GM13977 (cell line): ENCODE results near the gene MRO.

ENCODE experiments used
- DNase-seq: peaks from one replicate; pipeline ENCODE4 v3.0.0; 2012; ENCODE audit warnings: low spot score
- in situ Hi-C: fragments of 300-500 bp; cut with MboI; formaldehyde crosslinking; loops from one replicate; pipeline ENCODE4 v1.12.0; 2022; ENCODE audit warnings: low sequenced_read_pairs, low pct_unique_long_range_greater_than_20kb, mixed read lengths, inconsistent platforms; ENCODE audit not compliant: unreplicated experiment
- TF ChIP-seq, protein P1 (sequence below): IDR thresholded peaks from 2 replicates; pipeline ENCODE4 v1.5.1; 2012; ENCODE audit warnings: mild to moderate bottlenecking, control low read depth; ENCODE audit not compliant: insufficient read depth; ENCODE audit errors: extremely low read depth, missing control alignments

MRO gene

DNA sequence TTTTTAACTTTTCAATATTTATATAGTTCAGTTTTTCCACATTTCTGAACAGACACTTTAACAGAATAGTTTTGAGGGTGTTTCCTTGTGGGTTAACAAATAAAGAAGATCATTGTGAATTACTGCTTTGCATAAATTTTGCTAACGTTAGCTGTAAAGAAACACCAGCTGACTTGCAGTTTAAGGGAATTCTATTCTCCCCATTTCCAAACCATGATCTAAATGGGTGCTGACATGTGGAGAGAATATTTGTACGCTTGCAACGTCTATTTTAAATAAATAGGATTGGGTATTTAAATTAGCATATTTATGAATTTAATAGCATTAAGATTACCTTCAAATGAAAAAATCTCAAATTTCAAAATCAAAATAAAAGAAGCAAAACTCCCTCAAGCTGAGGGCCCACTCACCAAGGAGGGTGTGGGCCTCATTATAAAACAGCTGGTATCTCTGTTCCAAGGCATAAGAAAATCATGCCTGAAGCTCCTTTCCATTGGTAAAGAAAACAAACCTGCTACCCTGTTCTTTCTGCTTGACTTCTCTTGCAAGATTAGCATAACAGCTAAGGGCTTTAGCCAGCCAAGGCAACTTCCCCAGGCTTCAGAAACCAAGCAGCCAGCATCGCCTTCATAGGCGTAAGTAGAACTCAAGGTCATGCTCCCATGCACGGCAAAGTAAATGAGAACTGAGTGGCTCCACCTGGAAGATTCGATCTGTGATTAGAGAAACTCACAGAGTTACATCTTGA lies 3.2 kb downstream of the MRO start:
- no peak for DNase-seq
- in situ Hi-C loops: no loop called here
- TF ChIP-seq, protein P1, sequence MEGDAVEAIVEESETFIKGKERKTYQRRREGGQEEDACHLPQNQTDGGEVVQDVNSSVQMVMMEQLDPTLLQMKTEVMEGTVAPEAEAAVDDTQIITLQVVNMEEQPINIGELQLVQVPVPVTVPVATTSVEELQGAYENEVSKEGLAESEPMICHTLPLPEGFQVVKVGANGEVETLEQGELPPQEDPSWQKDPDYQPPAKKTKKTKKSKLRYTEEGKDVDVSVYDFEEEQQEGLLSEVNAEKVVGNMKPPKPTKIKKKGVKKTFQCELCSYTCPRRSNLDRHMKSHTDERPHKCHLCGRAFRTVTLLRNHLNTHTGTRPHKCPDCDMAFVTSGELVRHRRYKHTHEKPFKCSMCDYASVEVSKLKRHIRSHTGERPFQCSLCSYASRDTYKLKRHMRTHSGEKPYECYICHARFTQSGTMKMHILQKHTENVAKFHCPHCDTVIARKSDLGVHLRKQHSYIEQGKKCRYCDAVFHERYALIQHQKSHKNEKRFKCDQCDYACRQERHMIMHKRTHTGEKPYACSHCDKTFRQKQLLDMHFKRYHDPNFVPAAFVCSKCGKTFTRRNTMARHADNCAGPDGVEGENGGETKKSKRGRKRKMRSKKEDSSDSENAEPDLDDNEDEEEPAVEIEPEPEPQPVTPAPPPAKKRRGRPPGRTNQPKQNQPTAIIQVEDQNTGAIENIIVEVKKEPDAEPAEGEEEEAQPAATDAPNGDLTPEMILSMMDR: no peak

DNA sequence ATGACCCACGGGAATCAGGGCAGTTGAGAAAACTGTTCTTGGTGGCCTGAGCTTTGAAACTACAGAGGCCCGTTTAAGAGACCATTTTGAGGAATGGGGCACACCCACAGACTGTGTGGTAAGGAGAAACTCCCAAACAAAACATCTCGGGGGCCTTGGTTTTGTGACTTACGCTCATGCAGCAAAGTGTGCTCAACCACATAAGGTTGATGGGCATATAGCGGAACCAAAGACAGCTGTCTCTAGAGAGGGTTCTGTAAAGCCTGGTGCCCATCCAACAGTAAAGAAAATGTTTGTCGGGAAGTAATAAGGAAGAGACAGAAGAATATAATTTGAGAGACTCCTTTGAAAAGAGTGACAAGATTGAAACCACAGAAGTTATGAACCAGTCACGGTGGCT lies 5.4 kb downstream of the MRO start:
- TF ChIP-seq, protein P1: no peak
- DNase-seq: no peak
- in situ Hi-C loops: no loop called here

DNA sequence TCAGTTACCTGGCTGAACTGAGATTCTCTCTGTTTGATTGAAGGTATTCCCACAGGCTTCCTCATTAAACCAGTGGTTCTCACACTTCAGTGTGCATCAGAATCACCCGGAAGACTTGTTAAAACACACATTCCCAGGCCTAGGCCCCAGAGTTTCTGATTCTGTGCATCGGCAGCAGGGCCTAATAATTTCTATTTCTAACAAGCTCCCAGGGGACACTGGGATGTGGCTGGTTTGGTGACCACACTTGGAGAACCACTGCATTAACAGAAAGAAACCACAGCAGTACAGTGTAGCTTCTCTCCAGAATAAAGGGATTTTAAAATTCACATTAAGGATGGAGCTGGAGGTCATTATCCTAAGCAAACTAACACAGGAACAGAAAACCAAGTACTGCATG lies 6.5 kb downstream of the MRO start:
- DNase-seq: no peak
- in situ Hi-C loops: no loop called here
- TF ChIP-seq, protein P1: no peak

DNA sequence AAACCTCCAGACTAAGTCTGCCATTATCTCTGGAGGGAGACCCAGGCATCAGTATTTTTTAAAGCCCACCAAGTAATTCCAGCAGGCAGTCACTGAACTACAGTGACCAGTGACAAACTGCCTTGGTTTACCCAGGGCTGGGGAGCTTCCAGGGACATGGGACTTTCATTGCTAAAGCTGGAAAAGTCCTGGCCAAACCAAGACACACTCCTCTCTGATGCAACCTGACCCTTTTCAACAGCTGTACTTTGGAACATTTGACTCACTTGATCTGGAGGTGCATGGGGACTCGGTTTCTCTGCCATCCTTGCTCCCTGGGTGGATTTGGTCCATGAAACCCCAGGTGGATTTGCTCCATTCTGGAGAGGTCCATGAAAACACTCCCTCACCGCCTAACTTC lies 7.0 kb downstream of the MRO start:
- DNase-seq: no peak
- TF ChIP-seq, protein P1: no peak
- in situ Hi-C loops: no loop called here

DNA sequence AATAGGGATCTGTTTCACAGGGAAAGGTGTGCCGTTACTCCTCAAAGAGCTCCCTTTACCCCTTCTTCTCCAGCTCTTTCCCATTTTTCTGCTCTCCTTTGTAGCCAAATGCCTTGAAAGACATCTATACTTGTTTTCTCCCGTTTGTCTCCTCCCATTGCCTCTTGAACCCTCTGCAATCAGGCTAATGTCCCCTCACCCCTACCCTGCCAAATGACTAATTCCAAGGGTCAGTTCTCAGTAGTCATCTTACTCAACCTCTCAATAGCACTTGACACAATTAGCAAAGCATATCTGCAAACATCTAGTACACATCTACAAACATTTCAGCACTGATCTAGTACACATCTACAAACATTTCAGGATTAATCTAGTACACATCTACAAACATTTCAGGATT lies 12.6 kb downstream of the MRO start:
- TF ChIP-seq, protein P1: no peak
- in situ Hi-C loops: no loop called here
- no peak for DNase-seq

DNA sequence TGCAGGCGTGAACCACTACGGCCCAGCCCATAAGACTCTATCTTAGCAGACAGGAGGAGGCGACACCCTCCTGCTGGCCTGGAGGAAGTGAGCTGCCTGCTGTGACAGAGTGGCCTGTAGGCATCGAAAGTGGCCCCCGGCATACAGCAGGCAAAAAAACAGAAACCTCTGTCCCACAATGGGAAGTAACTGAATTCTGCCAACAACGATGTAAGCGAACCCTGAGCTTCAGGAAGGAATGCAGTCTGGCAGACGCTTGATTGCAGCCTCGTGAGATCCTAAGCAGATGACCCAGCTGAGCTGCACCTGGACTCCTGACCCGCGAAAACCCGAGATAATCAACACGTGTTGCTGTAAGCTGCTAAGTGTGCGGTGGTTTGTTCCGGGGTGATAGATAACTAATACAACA lies 13.6 kb downstream of the MRO start:
- DNase-seq: no peak
- TF ChIP-seq, protein P1: no peak
- in situ Hi-C loops: no loop called here

DNA sequence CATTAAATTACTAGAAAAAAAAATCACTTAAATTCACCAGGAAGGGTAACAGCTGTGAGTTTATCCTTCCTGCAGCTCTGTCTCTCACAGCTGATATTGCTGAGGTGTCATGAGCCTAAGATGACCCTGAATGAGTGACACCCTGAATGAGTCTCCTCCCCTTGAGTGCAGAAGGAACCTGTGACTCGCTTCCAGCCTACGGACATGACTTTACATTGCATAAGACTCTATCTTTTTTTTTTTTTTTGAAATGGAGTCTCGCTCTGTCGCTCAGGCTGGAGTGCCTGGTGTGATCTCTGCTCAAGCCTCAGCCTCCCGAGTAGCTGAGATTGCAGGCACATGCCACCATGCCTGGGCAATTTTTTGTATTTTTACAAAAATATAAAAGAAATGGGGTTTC lies 14.1 kb downstream of the MRO start:
- in situ Hi-C loops: no loop called here
- TF ChIP-seq, protein P1: no peak
- no peak for DNase-seq
